ENCODE data around the gene TIAM1.

DNA sequence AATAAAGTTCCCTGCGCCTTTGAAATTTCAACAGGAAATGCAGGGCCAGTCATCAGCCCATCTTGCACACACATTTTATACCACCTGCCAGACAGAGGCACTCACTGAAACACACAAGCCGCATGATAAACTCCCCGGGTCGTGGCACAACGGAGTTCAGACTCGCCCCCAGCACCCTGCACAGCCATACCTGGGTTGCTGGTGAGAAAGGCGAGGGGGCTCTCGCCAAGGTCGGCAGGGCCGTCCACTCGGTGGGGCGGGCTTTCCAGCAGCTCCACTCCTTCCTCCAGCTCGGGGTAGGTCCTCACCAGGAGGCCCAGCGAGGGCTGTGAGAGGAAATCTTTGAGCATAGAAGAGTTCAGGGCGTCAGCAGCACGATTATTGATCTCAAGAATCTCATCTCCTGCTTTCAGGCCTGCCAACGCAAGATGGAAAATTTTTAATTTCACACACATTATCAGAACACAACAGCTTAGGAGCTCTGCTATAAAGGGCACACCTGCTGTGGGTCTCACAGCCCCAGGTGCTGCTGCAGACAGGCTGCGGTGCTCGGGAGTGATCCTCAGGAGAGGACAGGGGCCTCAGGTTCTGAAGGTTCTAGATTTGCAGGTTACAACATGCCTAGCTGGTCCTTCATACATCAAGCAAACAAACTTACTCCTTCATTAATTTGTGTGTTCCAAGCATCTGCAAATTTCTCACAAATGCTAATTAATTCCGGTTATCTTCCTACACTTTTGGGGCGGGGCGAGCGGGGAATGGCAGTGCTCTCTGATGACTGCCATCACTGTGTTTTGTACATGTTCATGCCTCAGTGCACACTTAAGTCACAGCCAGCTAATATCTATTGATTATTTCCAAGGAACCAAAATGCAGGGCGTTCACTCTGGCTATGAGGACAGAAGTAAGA is 161.6 kb downstream of the TIAM1 start:
- TF ChIP-seq, protein P1, sequence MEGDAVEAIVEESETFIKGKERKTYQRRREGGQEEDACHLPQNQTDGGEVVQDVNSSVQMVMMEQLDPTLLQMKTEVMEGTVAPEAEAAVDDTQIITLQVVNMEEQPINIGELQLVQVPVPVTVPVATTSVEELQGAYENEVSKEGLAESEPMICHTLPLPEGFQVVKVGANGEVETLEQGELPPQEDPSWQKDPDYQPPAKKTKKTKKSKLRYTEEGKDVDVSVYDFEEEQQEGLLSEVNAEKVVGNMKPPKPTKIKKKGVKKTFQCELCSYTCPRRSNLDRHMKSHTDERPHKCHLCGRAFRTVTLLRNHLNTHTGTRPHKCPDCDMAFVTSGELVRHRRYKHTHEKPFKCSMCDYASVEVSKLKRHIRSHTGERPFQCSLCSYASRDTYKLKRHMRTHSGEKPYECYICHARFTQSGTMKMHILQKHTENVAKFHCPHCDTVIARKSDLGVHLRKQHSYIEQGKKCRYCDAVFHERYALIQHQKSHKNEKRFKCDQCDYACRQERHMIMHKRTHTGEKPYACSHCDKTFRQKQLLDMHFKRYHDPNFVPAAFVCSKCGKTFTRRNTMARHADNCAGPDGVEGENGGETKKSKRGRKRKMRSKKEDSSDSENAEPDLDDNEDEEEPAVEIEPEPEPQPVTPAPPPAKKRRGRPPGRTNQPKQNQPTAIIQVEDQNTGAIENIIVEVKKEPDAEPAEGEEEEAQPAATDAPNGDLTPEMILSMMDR (IDR thresholded peaks at IDR 0.05), result no peak
- TF ChIP-seq POLR2A (IDR thresholded peaks at IDR 0.05), result no peak
